NT2/D1 (cell line): ENCODE measurements around the gene NDUFA8.

Experiments used
- DNase-seq: peaks from one replicate; pipeline ENCODE4 v3.0.0-alpha.2; 2011; ENCODE audit warnings: low read depth, low spot score
- H3K27me3 ChIP-seq: 2 replicates; pipeline ENCODE4 v1.6.0; 2011; ENCODE audit warnings: mild to moderate bottlenecking; ENCODE audit not compliant: insufficient read length, insufficient read depth
- H3K36me3 ChIP-seq: 2 replicates; pipeline ENCODE4 v1.6.1; 2011; ENCODE audit warnings: mild to moderate bottlenecking, low read length, mixed read lengths; ENCODE audit not compliant: insufficient read depth, insufficient read length
- H3K4me1 ChIP-seq: 2 replicates; pipeline ENCODE4 v1.5.1; 2011; ENCODE audit not compliant: insufficient read depth, insufficient read length
- H3K4me3 ChIP-seq: 2 replicates; pipeline ENCODE4 v1.5.1; 2011; ENCODE audit warnings: low read depth; ENCODE audit not compliant: insufficient read length
- H3K9ac ChIP-seq: 2 replicates; pipeline ENCODE4 v1.6.0; 2011; ENCODE audit warnings: low read depth; ENCODE audit not compliant: insufficient read length
- H3K9me3 ChIP-seq: 2 replicates; pipeline ENCODE4 v1.5.1; 2011; ENCODE audit warnings: mild to moderate bottlenecking, low read length; ENCODE audit not compliant: insufficient read depth
- SUZ12 ChIP-seq: IDR thresholded peaks from 2 replicates; pipeline ENCODE4 v1.6.1; 2011; ENCODE audit not compliant: insufficient read length, insufficient read depth; ENCODE audit errors: extremely low read depth
- YY1 ChIP-seq: IDR thresholded peaks from 2 replicates; pipeline ENCODE4 v1.6.1; 2011; ENCODE audit not compliant: insufficient read length, insufficient read depth
- ZNF274 ChIP-seq: IDR thresholded peaks from 2 replicates; pipeline ENCODE4 v1.6.1; 2011; ENCODE audit warnings: mild to moderate bottlenecking, low read depth, low read length

The NDUFA8 gene

DNA sequence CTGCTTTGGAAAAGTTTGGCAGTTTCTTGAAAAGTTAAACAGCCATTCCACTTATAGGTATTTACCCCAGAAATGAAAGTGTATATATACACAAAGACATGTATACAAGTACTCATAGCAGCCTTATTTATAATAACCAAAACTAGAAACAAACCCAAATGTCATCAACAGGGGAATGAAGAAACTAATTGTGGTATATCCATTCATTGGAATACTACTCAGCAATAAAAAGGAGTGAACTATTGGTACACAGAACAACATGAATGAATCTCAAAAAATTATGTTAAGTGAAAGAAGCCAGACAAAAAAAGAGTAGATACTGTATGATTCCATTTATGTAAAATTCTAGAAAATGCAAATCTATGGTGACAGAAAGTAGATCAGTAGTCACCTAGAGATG, 2.8 kb upstream of the NDUFA8 start:
- Histone ChIP-seq H3K36me3 (no peaks in the 10 kb centered on the region), H3K9me3 (peaks cover 12% of the 10 kb centered on the region), H3K4me3 (no peak overlapping the region), H3K4me1 (no peaks in the 10 kb centered on the region), H3K27me3 (no peaks in the 10 kb centered on the region), H3K9ac (no peak overlapping the region)
- DNase-seq = no peak
- TF ChIP-seq YY1 (no peak), ZNF274 (no peak), SUZ12 (no peak)

DNA sequence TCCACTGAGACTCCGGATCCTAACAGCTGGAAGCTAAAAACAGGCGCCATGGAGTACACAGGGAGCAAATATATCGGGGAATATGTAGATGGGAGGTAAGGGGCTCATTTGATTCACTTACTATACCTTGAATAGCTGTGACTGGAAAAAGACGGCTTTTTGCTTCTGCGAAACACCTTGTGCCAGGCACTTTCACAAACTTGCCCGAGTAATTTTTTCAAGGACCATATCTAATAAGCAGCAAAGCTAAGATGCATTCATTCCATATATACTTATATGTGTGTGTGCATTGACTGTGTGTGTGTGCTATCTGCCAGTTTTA, 307 bp upstream of the NDUFA8 start:
- no peak for DNase-seq
- Histone ChIP-seq H3K27me3 (no peaks in the 10 kb centered on the region), H3K4me3 (peak overlapping the region; percentile 13), H3K9me3 (peaks cover 12% of the 10 kb centered on the region), H3K4me1 (no peaks in the 10 kb centered on the region), H3K9ac (no peak overlapping the region), H3K36me3 (peaks cover 3% of the 10 kb centered on the region)
- TF ChIP-seq YY1 (no peak), ZNF274 (no peak), SUZ12 (no peak)

DNA sequence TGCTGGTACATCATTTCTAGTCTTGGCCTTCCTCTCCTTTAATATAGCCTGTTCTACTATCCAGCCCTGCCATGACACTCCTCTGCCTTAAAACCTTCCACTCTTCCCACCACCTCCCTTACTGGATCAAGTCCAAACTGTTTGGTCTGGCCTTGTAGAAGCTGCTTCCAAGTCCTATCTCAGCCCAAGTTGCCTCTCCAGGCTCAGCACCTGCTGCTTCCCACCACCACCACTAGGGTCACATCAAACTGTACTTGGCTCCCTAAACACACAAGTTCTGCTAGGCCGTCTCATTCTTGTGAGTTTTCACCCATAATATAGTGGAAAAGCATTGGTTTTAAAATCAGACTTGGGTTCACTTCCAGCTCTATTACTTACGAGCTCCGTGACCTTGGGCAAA, 1.4 kb downstream of the NDUFA8 start:
- Histone ChIP-seq H3K36me3 (peaks cover 4% of the 10 kb centered on the region), H3K27me3 (no peaks in the 10 kb centered on the region), H3K9ac (no peak overlapping the region), H3K4me1 (no peaks in the 10 kb centered on the region), H3K4me3 (no peak overlapping the region), H3K9me3 (peaks cover 12% of the 10 kb centered on the region)
- peak; percentile 48 for DNase-seq
- TF ChIP-seq YY1 (no peak), SUZ12 (no peak), ZNF274 (no peak)

DNA sequence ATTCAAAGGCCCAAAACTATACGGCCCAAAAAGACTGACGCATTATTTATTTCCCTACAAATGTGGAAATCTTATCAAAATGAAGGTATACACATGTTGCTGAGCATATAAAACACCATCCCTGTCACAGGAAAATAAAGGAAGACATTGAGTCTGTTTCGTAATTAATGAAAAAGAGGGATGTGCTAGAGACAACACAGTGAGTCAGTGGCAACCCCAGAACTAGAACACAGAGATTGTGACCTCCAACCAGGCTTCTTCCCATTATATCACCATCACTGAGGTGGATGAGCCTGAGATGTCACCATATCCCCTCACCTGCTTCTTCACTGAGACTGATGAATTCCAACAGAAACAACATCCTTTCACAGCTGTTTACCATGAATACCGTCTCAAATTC, 3.8 kb downstream of the NDUFA8 start:
- no peak for TF ChIP-seq YY1
- no peak for TF ChIP-seq ZNF274
- TF ChIP-seq SUZ12 = no peak
- no peak overlapping the region for H3K4me3 ChIP-seq
- H3K36me3 ChIP-seq = peaks cover 19% of the 10 kb centered on the region
- no peak overlapping the region for H3K9ac ChIP-seq
- H3K27me3 ChIP-seq = no peaks in the 10 kb centered on the region
- no peaks in the 10 kb centered on the region for H3K4me1 ChIP-seq
- no peaks in the 10 kb centered on the region for H3K9me3 ChIP-seq
- no peak for DNase-seq

DNA sequence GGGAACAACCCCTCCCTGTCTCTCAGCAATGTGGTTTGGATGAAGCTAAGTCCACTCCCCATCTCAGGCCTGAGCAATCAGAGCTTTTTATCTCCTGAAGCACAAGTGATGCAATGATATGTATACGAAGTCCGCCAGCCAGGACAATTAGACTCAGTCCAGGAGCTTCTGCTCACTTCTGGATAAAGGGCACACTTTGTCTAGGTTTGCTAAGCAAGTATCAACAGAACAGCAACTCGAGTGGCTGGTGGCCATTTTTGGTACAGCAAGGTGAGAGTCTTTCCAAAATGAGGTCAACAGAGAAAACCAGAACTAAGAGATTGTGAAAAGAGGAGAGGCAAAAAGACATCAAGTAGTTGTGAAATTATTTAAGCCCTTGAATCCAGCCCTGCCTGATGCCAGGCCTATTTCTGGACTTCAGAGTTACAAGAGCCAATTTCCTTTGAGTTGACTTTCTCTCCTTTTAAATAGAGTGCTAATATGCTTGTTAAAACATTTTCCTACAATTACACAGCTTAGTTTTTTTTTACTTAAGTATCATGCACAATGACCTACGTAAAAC, 8.2 kb downstream of the NDUFA8 start:
- no peaks in the 10 kb centered on the region for H3K27me3 ChIP-seq
- H3K36me3 ChIP-seq = peaks cover 48% of the 10 kb centered on the region
- H3K4me3 ChIP-seq = no peak overlapping the region
- TF ChIP-seq YY1 (no peak), SUZ12 (no peak), ZNF274 (no peak)
- H3K9me3 ChIP-seq = no peaks in the 10 kb centered on the region
- no peak overlapping the region for H3K9ac ChIP-seq
- no peaks in the 10 kb centered on the region for H3K4me1 ChIP-seq
- no peak for DNase-seq

DNA sequence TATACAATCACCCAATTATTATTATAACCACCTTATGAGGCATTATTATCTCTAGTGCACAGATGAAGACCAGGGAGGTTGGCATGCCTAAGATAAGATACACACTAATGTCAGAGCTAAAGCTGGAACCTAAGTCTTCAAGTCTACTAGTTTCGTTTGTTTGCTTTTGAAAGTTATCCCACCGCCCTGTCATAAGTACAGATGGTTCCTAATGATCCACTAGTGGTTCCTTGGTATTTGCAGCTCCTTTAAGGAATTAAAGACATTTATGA, 14.1 kb downstream of the NDUFA8 start:
- H3K27me3 ChIP-seq = no peaks in the 10 kb centered on the region
- DNase-seq = no peak
- H3K9ac ChIP-seq = no peak overlapping the region
- TF ChIP-seq ZNF274 (no peak), YY1 (no peak), SUZ12 (no peak)
- H3K4me3 ChIP-seq = no peak overlapping the region
- no peaks in the 10 kb centered on the region for H3K9me3 ChIP-seq
- H3K36me3 ChIP-seq = peaks cover 75% of the 10 kb centered on the region
- no peaks in the 10 kb centered on the region for H3K4me1 ChIP-seq

DNA sequence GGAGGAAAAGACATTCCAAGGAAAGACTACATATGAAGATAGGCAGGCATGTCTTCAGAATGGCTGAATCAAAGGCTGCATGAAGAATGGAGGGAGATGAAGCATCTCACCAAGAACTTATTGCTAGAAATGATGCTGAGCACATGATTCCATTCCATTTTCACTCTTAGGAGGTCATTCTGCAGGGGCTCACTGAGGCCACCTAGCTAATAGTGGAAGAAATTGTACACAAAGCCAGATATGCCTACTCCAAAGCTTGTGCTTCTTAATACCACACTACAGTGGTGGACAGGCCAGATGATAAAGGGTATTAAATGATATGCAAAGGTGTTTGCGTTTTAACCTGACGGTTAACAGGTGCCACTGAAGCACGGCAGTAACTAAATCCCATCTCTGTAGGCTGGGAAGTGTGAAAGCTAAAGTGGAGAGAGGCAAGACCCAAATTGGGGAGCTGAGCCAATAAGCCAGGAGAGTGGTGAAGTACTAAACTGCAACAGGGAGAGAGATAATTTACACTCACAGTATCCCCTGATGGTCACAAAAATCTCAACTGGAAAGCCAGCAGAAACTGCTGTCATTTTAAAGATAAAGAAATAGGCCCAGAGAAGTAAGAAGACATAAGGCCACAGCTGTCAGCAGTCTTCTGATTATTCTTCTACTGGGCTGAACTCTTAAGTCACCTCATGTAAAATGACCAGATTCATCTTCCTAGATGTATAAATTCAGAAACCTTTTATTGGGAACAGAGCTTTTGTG, 14.6 kb downstream of the NDUFA8 start:
- TF ChIP-seq YY1 (no peak), ZNF274 (no peak), SUZ12 (no peak)
- H3K9me3 ChIP-seq = no peaks in the 10 kb centered on the region
- H3K27me3 ChIP-seq = no peaks in the 10 kb centered on the region
- peaks cover 75% of the 10 kb centered on the region for H3K36me3 ChIP-seq
- no peaks in the 10 kb centered on the region for H3K4me1 ChIP-seq
- DNase-seq = no peak
- no peak overlapping the region for H3K4me3 ChIP-seq
- H3K9ac ChIP-seq = no peak overlapping the region
